HS-27A (cell line): ENCODE results near the gene STARD10.
"Not testable (repeated sequence)": the region's sequence is repeated elsewhere in the genome, so short reads cannot be mapped to it uniquely, and the experiment has no call there.

Experiments
- DNase-seq: peaks from one replicate; pipeline ENCODE4 v3.0.0-alpha.2; 2012; ENCODE audit warnings: low read depth, missing footprints

STARD10 gene

DNA sequence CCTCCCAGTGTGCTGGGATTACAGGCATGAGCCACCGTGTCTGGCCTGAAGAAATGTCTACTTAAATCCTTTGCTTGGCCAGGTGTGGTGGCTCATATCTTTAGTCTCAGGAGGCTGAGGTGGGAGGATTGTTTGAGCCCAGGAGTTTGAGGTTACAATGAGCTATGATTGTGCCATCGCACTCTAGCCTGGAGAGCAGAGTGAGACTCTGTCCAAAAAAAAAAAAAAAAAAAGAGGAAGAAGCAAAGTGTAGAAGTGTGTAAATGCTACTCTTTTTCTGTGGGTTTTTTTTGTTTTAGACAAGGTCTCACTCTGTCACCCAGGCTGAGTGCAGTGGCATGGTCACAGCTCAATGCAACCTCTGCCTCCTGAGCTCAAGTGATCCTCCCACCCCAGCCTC, 13.9 kb upstream of the STARD10 start:
- DNase-seq: no peak

DNA sequence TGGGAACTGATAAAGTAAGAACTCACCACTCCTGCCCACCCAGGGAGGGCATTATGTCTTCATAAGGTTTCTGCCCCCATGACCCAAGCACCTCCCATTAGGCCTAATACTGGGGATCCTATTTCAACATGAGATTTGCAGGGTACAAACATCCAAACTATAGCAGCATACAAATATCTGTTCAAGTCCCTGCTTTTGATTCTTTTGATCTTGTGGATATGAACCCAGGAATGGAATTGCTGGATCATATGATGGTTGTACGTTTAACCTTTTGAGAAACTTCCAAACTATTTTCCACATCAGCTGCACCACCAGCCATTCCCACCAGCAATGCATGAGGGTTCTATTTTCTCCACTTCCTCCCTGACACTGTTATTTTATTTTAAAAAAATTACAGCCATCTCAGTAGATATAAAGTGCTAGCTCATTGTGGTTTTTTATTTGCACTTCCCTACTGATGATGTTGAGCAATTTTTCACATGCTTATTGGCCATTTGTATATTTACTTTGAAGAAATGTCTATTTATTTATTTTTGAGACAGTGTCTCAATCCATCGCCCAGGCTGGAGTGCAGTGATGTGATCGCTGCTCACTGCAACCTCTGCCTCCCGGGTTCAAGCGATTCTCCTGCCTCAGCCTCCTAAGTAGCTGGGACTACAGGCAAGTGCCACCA, 13.3 kb upstream of the STARD10 start:
- DNase-seq: no peak

DNA sequence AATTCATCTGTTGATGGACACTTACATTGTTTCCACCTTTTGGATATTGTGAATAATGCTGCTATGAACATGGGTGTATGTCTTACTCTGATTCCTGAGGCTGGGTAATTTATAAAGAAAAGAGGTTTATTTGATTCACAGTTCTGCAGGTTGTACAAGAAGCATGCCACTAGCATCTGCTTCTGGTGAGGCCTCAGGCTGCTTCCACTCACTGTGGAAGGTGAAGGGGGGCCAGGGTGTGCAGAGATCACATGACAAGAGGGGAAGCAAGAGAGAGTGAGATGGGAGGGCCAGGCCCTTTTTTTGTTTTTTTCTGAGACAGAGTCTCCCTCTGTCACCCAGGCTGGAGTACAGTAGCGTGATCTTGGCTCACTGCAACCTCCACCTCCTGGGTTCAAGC, 12.5 kb upstream of the STARD10 start:
- not testable (repeated sequence) for DNase-seq

DNA sequence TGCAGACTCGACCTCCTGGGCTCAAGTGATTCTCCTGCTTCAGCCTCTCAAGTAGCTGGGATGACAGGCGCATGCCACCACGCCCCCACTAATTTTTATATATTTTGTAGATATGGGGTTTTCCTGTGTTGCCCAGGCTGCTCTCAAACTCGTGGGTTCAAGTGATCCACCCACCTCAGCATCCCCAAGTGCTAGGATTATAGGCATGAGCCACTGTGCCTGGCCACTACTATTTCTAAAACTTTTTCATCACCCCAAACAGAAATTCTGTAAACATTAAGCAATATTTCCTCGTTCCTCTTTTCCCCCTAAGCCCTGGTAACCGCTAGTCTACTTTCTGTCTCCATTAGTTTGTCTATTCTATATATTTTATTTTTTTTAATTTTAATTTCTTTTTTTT, 11.4 kb upstream of the STARD10 start:
- no peak for DNase-seq

DNA sequence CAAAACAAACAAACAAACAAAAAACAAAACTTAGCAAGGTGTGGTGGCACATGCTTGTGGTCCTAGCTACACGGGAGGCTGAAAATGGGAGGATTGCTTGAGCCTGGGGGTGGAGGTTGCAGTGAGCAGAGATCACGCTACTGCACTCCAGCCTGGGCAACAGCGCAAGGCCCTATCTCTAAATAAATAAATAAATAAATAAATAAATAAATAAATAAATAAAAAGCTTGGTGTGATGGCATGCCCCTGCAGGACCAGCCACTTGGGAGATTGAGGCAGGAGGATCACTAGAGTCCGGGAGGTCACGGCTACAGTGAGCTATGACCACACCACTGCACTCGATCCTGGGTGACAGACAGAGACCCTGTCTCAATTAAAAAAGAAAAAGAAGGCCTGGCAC, 9.0 kb upstream of the STARD10 start:
- DNase-seq: no peak

DNA sequence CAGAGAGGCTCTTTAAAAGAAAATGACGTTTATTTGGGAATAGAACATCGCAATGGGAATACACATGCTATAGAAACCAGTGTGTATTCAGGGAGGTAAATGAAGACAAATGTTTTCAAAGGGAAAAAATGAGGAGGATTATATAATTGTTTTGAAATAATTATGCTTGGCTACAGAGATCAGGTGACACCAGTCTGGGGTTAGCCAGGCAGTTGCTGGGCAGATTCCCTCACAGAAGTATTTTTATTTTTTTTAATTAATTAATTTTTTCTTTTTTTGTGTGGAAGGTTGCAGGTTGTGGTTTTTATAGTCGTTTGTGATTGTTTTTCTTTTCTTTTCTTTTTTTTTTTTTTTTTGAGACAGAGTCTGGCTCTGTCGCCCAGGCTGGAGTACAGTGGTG, 5.6 kb upstream of the STARD10 start:
- no peak for DNase-seq

DNA sequence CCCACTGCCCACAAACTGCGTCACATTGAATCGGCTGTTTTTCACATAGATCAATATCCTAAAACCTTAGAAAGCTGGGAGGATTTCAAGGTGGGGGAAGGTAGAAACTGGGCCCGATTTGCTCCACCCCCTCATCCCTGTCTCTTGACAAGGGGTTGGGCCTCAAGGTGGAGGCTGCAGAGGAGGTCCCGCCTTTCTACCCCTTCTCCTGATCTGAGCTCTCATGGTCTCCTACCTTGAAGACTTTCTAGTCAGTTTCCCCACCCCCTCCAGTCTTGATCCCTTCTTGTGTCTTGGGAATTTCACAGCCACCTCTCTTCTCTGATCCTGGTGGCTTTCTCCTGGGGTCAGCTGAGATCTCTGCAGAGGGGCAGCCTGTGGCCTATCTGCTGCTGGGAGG, 4.5 kb upstream of the STARD10 start:
- DNase-seq: no peak

DNA sequence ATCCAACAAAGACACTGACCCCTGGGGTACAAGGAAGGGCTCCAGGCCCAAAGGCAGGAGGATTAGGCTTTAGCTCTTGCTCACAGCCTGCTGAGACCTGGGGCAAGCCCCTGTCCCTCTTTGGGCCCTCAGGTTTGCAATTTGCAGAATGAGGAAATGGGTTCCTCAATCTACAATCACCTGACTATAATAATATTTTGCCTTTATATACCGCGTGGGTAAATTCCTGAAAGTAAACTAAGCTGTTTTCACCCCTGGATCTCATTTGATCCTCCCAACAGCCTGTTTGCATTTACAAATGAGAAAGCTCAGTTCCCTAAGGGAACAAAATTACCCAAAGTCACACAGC, 797 bp downstream of the STARD10 start:
- DNase-seq: no peak

DNA sequence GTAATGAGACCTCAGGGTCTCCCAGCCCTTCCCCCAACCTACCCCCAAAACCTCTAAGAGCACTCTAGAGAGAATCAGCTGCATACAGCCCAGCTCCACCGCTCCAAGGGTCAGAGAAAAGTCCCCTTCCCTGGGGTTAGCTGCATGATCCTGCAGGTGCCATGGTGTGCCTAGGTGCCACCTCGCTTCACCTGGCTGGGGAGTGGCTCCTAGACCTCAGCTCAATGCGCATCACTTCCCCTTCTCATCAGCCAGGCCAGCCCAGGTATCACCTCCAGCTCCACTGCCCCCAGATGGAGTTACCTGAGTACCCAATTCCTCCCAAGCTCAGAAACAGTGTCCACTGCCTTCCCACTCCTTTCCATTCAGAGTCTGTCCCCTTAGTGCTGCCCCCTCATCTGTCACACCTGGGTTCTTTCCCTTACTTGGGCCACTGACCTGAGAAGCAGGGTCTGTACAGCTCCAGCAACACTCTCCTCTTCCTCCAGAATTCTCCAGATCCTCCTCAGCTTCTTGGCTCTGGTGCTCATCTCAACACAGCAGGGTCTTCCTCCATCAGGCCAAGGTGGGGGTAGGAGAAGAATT, 1.3 kb downstream of the STARD10 start:
- DNase-seq: no peak

DNA sequence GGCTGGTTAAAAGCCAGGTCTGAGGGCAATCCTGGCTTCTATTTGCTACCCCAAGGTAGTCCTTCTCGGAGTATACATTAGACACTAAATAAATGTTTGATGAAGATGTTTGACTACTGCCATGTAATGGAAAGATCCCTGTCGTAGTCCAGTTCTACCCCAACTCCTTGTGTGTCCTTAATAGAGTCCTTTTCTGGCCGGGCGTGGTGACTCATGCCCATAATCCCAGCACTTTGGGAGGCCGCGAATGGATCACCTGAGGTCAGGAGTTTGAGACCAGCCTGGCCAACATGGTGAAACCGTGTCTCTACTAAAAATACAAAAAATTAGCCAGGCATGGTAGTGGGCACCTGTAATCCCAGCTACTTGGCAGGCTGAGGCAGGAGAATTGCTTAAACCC, 2.6 kb downstream of the STARD10 start:
- not testable (repeated sequence) for DNase-seq

DNA sequence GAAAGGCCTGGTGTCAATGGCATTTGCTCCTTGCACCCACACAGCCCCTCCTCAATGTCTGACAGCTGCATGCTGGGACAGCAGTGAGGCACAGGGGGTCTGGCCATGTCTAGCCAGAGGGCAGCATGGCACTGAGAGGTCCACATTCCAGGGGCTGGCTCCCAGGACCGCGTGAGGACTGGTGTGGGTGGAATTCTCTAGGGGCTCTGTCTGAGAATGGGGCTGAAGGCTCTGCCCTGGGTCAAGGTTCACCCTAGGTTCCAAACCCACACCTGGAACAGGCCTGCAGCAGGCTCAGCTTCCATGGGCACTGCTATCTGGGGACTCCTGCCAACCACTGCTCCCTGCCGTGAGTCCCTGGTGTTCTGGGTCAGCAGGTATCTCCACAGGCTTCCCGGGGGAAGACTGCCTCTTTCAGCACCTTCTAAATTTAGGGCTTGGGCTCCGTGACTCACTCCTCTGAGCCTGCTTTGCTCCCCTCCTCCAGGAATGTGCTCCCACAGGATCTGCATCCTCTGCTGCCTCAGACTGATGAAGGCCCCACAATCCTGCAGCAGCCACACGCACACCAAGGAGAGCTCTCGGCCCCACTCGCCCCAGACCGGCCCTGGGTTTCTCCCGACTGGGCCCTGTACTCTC, 4.2 kb downstream of the STARD10 start:
- DNase-seq: no peak

DNA sequence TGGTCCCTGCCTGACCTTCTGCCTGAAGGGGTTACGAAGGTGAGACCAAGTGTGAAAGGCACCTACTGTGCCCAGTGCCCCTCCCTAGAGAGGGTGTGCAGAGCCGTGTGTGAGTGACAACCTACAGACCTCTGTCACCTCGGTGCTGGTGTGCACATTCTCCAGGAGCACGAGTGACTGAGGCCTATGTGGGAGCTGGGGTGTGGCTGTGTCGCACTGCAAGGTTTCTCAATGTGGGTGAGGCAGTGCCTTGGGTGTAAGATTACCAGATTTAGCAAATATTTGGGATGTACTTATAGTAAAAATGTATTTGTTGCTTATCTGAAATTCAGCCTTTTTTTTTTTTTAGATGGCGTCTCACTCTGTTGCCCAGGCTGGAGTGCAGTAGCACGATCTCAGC, 5.6 kb downstream of the STARD10 start:
- no peak for DNase-seq

DNA sequence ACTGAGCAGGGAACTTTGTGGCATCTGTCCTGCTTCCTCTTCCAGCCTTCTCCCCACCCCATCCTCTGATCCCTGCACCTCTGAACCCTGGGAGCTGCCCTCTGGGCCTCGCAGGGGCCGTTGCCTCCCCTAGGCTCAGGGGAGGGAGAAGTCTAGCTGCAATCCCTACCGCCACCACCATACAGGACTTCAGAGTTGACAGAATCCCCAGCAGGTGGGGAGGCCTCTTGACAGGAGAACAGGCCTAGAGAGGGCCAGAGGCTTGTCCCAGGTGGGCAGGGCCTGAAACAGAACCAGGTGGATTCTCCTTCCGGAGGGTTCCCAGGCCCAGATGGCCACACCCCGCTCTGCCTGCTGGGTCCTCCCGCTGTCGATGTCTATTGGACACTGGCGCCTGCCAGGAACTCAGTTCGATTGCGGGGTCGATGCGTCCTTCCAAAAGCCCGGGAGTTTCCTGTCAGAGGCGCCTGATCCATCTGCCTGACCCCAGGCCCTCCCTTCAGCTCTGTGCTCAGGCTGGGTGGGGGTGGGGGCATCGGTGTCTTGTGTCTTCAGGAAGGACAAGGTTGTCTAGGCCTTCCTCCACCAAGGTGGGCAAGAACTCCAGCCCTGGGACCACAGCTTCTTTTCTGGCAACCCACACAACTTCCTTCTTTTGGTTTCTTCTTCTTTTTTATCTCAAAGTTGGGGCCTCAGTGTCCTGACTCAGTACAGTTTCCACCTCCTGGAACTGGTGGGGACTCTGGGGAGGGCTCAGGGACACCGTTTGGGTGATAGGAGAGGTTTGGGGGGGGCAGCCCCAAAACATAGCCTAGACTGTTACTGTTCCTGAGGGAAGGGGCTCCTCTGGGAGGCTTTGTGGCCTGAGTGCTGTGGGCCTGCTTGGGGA, 6.4 kb downstream of the STARD10 start:
- DNase-seq: no peak

DNA sequence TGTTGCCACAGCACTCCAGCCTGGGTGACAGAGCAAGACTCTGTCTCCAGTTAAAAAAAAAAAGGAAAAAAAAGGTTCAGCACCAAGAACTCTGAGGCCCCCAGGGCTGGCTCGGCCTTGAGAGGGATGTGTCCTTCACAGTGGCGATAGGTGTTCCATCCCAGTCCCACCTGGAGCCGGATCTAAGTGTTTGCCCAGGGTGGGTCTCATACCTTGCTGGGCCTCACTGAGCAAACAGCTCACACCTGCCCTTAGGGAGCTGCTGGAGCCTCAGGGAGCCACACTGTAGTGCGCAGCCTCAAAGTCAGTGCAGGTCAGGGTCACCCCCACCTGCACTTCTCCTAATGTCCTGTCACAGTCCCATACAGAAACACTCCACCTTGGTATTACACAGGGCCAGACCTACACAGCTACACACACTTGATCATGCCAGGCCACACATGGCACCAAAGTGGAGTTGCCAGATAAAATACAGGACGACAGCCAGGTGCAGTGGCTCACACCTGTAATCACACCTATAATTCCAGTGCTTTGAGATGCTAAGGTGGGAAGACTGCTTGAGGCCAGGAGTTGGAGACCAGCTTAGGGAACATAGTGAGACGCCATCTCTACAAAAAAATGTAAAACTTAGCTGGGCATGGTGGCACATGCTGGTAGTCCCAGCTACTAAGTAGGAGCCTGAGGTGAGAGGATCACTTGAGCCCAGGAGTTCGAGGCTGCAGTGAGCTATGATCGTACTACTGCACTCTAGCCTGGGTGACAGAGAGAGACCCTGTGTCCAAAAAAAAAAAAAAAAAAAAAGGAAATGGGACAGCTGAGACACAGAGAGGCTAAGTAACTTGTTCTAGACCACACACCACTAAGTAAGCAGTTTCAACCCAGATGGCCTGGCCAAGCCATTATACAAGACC, 7.3 kb downstream of the STARD10 start:
- no peak for DNase-seq

DNA sequence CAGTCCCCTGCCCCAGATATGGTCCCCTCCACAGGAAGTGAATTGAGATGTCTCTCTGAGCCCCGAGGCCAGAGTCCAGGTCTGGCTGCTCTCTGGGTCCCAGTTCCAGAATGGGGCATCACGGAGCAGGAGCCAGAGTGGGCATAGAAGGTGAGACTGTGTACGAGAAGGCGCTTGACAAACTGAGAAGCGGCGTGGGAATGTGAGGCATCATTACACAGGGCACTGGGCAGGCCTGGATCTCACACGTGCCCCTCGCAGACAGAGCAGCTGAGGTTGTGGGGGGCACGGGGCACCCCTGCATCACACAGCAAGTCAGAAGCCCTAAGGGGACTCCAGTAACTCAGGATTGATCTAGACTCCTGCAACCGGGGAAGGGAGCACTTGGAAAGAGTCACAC, 9.2 kb downstream of the STARD10 start:
- DNase-seq: no peak

DNA sequence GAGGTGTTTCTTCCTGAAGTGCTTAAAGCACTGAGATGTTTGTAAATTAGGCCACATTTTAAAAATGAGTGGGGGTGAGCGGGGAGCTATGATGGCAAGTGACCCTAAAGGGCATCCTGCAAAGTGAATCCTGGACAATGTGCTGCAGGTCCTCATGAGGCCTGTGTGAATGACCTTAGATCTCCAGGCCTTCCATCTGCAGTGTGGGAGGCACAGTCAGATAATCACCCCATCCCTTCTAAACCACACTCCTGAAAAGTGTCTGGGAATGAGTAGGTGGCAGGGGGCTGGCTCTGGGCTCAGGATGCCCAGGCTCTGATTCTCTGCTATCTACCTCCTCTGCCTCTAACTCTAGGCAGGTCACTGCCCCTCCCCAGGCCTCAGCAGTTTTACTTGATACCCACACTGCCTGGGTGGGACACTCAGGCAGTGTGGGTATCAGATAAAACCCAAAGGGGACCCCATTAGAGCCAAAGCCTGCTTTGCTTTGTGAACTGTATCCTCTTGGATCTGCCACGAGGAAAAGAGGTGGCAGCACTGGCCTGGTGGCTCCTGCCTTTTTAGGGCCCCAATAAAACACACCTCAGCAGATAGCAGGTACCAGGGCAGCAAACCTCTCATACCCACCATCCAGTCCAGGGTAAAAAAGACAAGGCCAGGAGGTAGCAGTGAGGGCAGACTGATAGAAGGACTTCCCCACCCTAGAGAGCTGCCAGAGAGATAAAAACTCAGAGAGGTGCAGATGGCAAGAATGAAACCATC, 10.5 kb downstream of the STARD10 start:
- no peak for DNase-seq

DNA sequence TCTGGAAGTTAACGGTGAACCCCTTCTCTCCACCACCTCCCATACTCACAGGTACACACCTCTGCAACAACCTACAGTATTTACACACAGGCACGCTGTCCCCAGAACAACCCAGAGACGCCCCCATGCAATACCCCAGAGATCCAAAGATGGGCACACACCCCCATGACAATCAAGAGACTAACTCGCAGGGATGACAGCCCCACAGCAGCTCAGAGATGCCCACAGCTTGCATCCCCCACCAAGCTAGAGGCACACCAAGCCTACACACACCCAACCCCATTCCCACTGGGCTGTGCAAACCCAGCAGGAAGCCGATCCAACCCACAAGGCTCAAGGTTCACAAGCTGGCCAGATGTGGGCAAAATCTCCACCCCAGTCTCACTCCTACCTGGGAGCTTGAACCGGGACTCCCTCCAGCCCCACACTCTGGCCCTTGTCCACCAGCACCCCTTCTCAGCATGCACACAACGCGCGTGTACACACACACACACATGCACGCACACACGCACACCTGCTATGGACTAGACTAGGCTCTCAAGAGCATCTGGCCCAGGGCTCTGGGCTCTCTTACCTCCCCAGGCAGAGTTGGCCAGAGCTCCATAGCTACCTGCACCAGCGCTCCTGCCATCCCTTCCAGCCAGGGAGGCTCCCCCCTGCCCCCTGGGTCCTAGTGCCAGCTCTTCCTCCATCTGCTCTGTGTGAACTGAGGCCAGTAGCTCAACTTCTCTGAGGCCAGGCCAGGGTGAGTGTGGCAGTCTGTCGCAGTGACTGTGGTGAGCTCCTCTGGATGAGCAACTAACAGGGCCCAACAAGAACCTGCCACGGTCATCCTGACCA, 11.5 kb downstream of the STARD10 start:
- DNase-seq: no peak

DNA sequence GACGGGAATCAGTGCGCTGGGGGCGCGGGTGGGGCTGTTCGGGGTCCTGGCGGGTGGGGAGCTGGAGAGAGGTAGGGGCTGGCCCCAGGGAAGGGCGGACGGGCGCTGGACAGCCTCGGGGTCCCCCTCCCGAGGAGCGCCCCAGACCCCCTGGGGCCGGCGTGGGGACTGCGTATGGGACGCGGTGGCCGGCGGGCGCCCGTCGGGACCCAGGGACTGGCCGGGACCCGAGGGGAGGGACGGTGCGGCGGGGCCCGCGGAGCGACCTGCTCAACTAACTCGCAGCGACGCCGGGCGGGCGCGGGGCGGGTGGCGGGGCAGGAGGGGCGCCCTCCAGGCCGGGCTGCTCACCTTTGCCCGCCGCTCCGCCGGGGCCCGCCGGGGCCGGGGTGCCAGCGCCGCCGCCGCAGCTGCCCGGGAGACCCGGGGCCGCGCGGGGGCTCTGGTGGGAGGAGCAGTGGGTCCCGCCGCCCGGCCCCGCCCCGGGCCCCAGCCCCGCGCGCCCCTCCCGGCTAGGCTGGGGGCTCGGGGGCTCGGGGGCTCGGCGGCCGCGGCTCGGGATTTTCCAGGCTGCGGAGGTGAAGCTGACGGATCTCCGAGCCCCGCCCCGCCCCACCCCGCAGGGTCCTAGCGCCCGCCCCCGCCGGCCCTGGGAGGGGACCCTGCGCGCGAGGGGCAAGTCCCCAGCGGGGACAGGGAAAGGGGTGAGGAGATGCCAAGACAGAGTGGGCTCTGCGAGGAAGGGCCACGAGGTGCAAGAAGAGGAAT, 12.3 kb downstream of the STARD10 start:
- DNase-seq: no peak

DNA sequence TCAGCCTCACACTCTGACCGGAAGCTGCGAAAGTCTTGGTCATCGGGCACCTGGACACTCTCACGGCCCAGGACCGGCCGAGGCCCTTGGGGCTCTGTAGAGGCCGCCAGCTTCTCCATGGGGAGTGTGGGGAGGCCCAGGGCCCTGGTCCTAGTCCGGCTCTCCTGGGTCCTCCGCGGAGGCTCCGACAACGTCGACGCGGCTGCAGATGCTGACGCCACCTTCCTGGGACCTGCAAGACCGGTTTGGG, 12.9 kb downstream of the STARD10 start:
- no peak for DNase-seq
